Measurements from ENCODE around the gene RARG.
"Not testable (repeated sequence)": the region's sequence is repeated elsewhere in the genome, so short reads cannot be mapped to it uniquely, and the experiment has no call there.

RARG gene

GRCh38 chr12:53191096-53191884, 40.7 kb downstream of the RARG start:
- no peak for DNase-seq (ENCODE audit: low spot score)

GRCh38 chr12:53190108-53190729, 41.8 kb downstream of the RARG start:
- DNase-seq (ENCODE audit: low spot score) = peak; percentile 78

GRCh38 chr12:53187145-53187899, 44.7 kb downstream of the RARG start:
- DNase-seq (ENCODE audit: low spot score) = peak; percentile 1

- no peak for DNase-seq (ENCODE audit: low spot score)
Measured at GRCh38 chr12:53186745-53187144, 45.3 kb downstream of the RARG start.

GRCh38 chr12:53185582-53186153, 46.3 kb downstream of the RARG start:
- DNase-seq (ENCODE audit: low spot score) = peak; percentile 0

- peak; percentile 1 for DNase-seq (ENCODE audit: low spot score)
Measured at GRCh38 chr12:53184828-53185227, 47.2 kb downstream of the RARG start.

- DNase-seq (ENCODE audit: low spot score) = peak; percentile 7
Measured at GRCh38 chr12:53182903-53183302, 49.1 kb downstream of the RARG start.

GRCh38 chr12:53181935-53182334, 50.1 kb downstream of the RARG start:
- peak; percentile 2 for DNase-seq (ENCODE audit: low spot score)

GRCh38 chr12:53180931-53181645, 50.9 kb downstream of the RARG start:
- peak; percentile 86 for DNase-seq (ENCODE audit: low spot score)

GRCh38 chr12:53180220-53180930, 51.6 kb downstream of the RARG start, which contains the start of the genes CSAD and ZNF740:
Gene CSAD, minus strand, starts transcription at chr12:53180925. Its CDS starts 7,455 bp downstream, at chr12:53173470.
Gene ZNF740, plus strand, starts transcription at chr12:53180722. Its CDS starts 1,262 bp downstream, at chr12:53181984.
- DNase-seq (ENCODE audit: low spot score) = peak; percentile 99

- DNase-seq (ENCODE audit: low spot score) = peak; percentile 39
Measured at GRCh38 chr12:53179687-53180219, 52.3 kb downstream of the RARG start.

GRCh38 chr12:53178803-53179202, 53.2 kb downstream of the RARG start:
- DNase-seq (ENCODE audit: low spot score) = not testable (repeated sequence)

GRCh38 chr12:53177447-53177846, 54.6 kb downstream of the RARG start:
- DNase-seq (ENCODE audit: low spot score) = not testable (repeated sequence)

- no peak for DNase-seq (ENCODE audit: low spot score)
Measured at GRCh38 chr12:53176750-53177149, 55.3 kb downstream of the RARG start.

- DNase-seq (ENCODE audit: low spot score) = no peak
Measured at GRCh38 chr12:53174881-53175491, 57.0 kb downstream of the RARG start.

GRCh38 chr12:53173085-53173715, 58.8 kb downstream of the RARG start:
- DNase-seq (ENCODE audit: low spot score) = no peak

GRCh38 chr12:53172352-53172751, 59.7 kb downstream of the RARG start:
- no peak for DNase-seq (ENCODE audit: low spot score)

- DNase-seq (ENCODE audit: low spot score) = no peak
Measured at GRCh38 chr12:53171725-53172329, 60.2 kb downstream of the RARG start.

Data from AG08396 (cell line).